ENCODE measurements around the gene RBM28.

Gene RBM28

DNA sequence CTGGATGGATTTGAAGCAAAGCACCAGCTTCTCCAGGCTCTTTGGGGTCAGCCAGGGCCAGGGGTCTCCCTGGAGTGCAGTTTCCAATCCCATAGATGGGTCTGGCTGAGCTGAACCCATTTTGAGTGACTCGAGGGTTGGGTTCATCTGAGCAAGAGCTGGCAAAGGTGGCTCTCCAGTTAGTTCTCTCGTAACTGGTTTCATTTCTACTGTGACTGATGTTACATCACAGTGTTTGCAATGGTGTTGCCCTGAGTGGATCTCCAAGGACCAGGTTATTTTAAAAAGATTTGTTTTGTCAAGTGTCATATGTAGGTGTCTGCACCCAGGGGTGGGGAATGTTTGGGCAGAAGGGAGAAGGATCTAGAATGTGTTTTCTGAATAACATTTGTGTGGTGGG lies 88.4 kb downstream of the RBM28 start:
- Histone ChIP-seq H3K36me3 (ENCODE audit: control insufficient read depth, insufficient read depth, low read length, severe bottlenecking) (no peaks in the 10 kb centered on the region), H3K4me3 (ENCODE audit: low read length) (no peak overlapping the region), H3K9me3 (ENCODE audit: control insufficient read depth, low read length) (no peaks in the 10 kb centered on the region), H3K9ac (ENCODE audit: low read length) (no peak overlapping the region), H3K4me1 (ENCODE audit: control insufficient read depth, insufficient read depth, low read length) (no peaks in the 10 kb centered on the region), H3K27me3 (replicated peaks; ENCODE audit: control insufficient read depth, insufficient read depth, low read length) (peaks cover 11% of the 10 kb centered on the region)
- no peak for DNase-seq (ENCODE audit: low read depth)

DNA sequence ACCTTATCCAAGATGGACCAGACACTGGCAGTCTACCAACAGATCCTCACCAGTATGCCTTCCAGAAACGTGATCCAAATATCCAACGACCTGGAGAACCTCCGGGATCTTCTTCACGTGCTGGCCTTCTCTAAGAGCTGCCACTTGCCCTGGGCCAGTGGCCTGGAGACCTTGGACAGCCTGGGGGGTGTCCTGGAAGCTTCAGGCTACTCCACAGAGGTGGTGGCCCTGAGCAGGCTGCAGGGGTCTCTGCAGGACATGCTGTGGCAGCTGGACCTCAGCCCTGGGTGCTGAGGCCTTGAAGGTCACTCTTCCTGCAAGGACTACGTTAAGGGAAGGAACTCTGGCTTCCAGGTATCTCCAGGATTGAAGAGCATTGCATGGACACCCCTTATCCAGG lies 89.2 kb downstream of the RBM28 start:
- Histone ChIP-seq H3K9ac (ENCODE audit: low read length) (no peak overlapping the region), H3K4me3 (ENCODE audit: low read length) (no peak overlapping the region), H3K9me3 (ENCODE audit: control insufficient read depth, low read length) (no peaks in the 10 kb centered on the region), H3K27me3 (replicated peaks; ENCODE audit: control insufficient read depth, insufficient read depth, low read length) (peaks cover 11% of the 10 kb centered on the region), H3K36me3 (ENCODE audit: control insufficient read depth, insufficient read depth, low read length, severe bottlenecking) (no peaks in the 10 kb centered on the region), H3K4me1 (ENCODE audit: control insufficient read depth, insufficient read depth, low read length) (no peaks in the 10 kb centered on the region)
- no peak for DNase-seq (ENCODE audit: low read depth)

DNA sequence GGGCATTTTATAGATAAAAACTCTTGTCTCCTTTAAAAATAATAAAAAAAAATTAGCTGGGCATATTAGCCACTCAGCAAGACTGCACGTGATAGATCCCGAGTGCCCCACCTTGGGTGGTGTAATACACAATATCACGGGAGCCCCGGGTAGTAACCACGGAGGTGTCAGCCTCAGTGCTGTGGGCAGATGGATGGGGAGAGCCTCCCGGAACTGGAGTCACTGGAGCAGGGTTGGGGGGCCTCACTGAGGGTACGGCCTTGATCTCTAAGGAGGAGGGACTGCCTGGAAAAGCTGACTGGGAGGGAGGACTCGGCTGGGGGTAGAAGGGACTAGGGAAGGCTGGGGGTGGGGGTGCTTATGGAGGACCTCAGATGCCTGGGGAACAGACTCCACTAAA lies 90.0 kb downstream of the RBM28 start:
- Histone ChIP-seq H3K9ac (ENCODE audit: low read length) (no peak overlapping the region), H3K4me3 (ENCODE audit: low read length) (no peak overlapping the region)
- DNase-seq (ENCODE audit: low read depth) = no peak

DNA sequence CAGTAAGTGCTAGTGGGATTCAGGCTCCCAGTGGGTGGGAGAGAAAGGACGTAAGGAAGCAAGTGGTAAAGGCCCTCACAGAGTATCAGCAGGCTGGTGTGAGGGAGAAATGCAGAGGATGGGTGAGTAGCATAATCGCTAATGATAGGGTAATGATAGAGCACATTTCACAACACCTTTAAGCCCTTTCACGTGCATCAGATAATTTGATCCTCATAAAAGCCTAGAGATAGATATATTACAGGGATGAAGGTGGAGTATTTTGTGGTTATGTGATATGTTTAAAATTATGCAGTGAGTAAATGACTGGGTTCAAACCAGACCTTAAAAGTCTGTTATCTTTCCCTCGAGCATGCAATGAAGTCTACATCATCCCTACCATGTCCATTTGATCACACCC lies 92.4 kb downstream of the RBM28 start:
- Histone ChIP-seq H3K9ac (ENCODE audit: low read length) (no peak overlapping the region), H3K9me3 (ENCODE audit: control insufficient read depth, low read length) (no peaks in the 10 kb centered on the region), H3K36me3 (ENCODE audit: control insufficient read depth, insufficient read depth, low read length, severe bottlenecking) (no peaks in the 10 kb centered on the region), H3K27me3 (replicated peaks; ENCODE audit: control insufficient read depth, insufficient read depth, low read length) (peaks cover 11% of the 10 kb centered on the region), H3K4me3 (ENCODE audit: low read length) (no peak overlapping the region), H3K4me1 (ENCODE audit: control insufficient read depth, insufficient read depth, low read length) (no peaks in the 10 kb centered on the region)
- DNase-seq (ENCODE audit: low read depth) = no peak

More for the DNA sequence above, 90.0 kb downstream of the RBM28 start:
- H3K36me3 ChIP-seq (ENCODE audit: control insufficient read depth, insufficient read depth, low read length, severe bottlenecking) = no peaks in the 10 kb centered on the region
- no peaks in the 10 kb centered on the region for H3K4me1 ChIP-seq (ENCODE audit: control insufficient read depth, insufficient read depth, low read length)
- H3K9me3 ChIP-seq (ENCODE audit: control insufficient read depth, low read length) = no peaks in the 10 kb centered on the region
- peaks cover 11% of the 10 kb centered on the region for H3K27me3 ChIP-seq (replicated peaks; ENCODE audit: control insufficient read depth, insufficient read depth, low read length)
